Measurements from ENCODE around the gene FLT3LG.
"Not testable (repeated sequence)": the region's sequence is repeated elsewhere in the genome, so short reads cannot be mapped to it uniquely, and the experiment has no call there.

Gene FLT3LG

DNA sequence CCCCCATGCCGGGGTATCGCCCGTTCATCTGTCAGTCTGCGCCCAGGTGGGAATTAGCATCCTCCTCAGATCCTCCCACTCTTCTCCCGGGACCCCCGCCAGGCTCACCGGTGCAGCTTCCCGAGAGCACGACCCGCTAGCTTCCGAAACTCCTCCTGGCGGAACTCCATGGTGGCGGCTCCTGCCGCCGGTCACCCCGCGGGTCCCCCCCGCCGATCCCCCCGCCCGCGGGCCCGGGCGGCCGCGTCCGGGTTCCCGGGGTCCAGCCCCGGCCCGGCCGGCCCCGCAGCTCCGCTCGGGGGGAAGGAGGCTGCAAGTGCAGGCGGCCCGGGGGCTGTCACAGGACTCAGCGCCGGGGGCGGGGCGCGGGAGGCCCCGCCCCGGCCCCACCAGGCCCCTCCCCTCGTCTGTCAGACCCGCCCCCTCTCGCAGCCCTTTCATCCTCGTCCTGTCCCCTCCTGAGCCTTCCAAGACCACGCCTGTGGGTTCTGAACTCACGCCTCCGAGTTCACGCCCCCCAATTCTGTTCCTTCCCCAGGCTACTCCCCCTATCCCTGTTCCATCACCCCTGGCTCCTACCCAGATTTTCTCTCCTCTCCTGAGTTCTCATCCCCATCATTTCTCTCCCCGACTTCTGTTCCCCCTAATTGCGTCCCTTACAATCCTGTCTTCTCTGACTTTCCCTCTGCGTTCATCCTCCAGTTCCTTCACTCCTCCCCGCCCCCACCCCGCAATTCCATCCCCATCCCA, 32.6 kb upstream of the FLT3LG start, which contains the start of gene SLC17A7:
Gene SLC17A7, minus strand, starts transcription at position 318 of the 750 bp plus-strand sequence. Its CDS starts 148 bp downstream, at position 170.
- DNase-seq, result peak; percentile 42

DNA sequence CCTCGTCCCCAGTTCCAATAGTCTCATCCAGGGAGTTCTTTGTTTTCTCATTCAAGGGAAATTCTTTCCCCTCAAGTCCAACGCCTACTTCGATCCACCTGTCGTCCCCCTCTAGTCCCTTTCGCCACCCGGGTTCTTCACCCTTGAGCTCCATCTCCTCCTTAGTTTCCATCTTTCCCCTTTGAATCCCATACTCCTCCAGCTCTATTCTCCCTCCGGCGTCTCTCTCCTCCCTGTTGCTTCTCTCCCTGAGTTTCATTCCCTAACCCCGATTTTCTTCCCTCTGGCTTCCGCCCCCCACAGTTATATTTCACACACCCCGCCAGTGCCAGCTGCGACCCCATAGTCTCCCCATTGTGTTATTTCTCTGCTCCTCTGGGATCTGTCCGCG, 32.1 kb upstream of the FLT3LG start:
- DNase-seq, result no peak

DNA sequence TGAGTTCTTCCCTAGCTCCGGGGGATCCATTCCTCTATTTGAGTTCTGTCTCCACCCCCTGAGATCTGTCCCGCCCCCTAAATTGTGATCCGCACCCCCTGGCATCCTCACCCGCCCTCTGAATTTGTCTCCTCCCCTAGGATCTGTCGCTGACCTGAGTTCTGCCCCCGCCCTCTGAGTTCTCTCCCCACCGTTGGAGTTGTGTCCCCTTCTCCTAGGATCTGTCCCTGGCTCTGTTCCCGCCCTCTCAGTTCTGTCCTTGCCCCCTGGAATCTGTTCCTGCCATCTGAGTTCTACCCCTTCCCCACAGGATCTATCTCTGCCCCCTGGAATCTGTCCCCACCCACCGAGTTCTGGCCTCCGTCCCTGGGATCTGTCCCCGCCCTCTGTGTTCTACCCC, 31.7 kb upstream of the FLT3LG start:
- DNase-seq, result no peak

DNA sequence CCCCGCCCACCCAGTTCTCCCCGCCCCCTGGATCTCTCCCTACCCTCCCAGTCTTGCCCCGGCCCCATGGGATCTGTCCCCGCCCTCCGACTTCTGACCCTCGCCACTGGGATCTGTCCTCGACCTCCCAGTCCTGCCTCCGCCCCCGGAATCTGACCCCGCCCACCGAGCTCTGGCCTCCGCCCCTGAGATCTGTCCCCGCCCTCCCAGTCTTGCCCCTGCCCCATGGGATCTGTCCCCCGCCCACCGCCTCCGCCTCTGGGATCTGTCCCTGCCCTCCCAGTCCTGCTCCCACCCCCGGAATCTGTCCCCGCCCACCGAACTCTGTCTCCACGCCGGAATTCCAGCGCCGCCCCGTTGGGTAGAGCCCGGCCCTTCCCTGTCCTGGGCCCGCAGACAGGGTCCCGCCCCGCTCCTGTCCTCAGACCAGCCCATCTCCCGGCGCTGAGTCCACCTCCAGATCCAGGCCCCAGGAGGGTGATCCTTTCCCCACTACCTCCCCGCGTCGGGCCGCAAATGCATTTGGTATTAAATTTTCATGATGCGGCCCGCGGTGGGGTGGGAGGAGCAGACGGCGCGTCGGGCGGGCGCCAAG, 31.1 kb upstream of the FLT3LG start:
- peak; percentile 56 for DNase-seq

DNA sequence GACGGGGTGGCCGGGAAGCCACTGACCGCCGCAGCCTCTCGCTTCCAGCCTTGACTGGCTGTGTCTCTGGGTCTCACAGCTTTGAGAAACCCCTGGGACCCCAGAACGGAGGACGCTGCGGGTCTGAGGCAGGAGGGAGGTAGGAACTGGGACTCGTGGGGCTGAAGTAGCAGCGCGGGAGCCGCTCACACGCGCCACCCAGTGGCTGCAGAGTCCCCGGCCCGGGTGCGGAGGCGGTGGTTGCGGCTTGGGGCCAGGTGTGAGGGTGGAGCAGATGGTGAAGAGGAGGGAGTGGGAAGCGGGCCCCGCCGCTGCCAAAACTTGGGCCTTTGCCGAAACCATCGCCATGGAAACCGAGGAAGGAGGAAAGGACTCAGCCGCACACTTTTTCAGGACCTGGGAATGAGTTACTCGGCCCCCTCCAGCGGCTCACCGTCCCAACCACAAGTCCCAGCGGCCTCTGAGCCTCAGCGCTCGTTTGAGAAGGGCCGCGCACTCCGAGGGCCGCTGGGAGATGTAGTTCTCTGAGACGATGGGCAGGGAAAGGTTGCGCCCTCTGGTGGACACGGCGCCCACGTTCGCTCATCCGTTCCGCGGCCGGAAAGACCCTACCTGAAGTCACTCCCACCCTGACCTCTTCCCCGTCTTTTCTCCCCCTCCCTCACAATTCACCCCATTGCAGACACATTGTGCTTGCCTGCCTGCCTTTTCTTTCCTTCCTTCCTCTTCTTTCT, 30.5 kb upstream of the FLT3LG start:
- peak; percentile 93 for DNase-seq

DNA sequence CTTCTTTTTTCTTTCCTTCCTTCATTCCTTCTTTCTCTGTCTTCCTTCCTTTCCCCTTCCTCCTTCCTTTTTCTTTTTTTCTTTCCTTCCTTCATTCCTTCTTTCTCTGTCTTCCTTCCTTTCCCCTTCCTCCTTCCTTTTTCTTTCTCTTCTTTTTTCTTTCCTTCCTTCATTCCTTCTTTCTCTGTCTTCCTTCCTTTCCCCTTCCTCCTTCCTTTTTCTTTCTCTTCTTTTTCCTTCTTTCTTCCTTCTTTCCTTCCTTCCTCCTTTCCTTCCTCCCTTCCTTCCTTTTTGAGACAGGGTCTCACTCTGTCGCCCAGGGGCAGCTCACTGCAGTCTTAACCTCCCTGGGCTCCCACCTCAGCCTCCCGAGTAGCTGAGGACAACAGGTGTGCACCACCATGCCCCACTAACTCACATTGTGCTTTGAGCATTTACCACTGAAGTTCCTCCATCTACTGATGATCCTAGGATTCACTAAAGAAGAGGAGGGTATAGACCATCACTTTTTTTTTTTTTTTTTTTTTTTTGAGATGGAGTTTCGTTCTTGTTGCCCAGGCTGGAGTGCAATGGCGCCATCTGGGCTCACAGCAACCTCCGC, 29.8 kb upstream of the FLT3LG start:
- not testable (repeated sequence) for DNase-seq

DNA sequence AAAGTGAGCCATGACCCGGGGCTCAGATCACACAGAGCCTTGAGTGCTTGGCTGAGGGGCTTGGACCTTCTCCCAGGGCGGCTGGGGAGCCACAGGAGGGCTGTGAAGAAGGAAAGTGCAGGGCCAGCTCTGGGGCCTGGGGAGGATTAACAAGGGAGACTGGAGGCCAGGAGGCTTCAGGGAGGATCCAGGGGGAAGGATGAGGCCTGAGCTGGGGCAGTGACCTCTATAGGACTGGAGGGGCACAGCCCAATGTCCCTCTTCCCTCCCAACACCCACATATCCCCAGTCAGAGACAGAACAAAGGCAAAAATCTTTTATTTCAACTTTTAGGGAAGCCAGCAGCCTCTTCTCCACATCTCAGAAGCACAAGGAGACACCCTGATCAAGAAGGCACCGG, 28.0 kb upstream of the FLT3LG start:
- no peak for DNase-seq

DNA sequence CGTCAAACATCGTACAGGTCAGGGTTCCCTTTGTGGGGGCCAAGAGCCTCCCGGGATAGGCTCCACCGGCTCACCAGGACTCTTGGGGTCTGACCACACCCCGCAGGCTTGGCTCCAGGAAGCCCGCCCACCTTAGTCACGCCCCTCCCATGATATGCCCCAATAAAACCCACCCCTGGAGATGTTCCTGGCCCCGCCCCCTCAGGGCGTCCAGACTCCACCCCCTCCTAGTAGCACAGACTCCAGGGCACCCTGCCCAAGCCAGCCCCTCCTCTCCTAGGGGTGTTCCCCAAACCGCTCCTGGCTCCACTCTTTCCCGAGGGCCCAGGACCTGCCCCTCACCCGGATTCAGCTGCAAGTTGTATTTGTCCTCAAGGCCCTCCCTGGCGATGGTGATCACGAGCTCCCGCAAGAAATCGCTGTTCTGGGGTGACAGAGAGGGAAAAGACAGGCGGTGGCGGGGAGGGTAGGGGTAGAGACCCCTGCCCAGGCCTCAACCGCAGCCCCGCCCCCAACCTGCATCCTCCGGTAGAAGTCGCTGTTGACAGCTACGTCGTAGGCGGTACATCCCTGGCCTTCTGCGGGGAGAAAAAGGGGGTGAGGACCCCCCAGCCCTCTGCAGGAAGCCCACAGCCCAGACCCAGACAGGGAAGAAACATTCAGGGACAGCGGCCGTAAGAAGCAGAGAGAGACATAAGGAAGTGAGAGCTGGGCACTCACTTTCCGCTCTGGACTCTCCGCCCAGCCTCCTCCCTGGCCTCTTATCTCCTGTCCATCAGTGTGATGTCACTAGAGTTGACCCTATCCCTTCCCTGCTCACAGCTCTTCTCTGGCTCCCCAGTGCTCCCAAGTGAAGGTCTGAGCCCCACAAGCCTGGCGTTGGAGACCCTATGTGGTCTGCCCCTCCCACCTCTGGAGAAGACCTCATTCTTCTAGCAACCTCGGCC, 26.3 kb upstream of the FLT3LG start:
- no peak for DNase-seq

DNA sequence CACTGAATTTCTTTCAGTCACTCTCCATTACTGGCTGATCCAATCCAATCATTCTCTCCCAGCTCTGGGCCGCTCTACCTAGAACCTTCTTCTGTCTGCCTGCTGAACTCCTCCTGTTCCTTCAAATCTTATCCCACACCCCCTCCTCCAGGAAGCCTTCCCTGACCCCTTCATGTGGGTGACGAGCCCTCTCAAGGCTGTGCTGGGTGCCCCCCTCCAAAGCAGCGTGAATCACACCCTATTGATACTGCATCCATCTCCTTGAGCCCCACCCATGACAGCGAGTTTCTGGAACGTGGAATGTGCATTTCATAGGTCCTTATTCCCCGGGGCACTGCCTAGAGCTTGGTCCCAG, 25.6 kb upstream of the FLT3LG start:
- no peak for DNase-seq

DNA sequence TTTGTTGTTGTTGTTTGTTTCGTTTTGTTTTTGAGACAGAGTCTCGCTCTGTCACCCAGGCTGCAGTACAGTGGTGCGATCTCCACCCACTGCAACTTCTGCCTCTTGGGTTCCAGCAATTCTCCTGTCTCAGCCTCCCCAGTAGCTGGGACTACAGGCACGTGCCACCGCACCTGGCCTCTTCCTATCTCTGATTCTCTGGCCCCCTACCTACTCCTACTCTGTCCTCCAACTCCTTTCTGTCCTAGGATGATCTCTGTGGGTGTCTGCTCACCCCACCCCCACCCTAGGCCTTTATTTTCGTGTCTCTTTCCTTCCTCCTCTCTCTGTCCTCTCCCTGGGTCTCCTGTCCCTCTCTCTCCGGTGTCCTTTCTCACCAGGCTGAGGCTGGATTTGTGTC, 23.6 kb upstream of the FLT3LG start:
- no peak for DNase-seq

DNA sequence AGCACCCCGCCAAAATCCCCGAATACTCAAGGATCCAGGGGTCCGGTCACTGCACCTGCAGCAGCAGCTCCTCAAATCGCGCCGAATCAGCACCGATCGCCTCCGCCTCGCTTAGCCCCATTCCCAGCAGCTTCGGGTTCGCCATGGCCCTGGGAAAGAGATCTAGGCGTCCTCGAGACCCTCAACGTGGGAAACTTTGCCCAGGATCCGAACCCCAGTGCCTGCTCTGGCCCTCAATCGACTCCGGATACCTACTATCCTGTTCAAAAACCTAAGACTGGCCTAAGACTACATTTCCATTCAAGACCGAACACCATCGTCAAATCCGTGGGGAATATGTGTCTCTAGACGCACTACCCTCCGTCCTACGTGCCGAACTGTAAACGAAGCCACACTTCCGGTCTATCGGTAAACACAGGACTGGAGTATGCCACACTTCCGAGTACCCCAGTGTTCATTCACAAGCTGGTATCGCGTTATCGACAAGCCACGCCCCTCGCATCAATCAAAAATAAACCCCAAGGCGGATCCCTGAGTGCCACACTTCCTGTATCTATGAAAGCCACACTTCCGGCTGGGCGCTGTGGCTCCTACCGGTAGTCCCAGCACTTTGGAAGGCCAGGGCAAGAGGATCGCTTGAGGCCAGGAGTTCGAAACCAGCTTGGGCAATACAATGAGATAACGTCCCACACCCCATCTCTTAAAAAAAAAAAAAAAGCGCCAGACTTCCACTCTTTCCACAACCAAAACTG, 22.4 kb upstream of the FLT3LG start, which contains the start of gene PIH1D1:
Gene PIH1D1, minus strand, starts transcription at position 385 of the 752 bp plus-strand sequence. Its CDS starts 240 bp downstream, at position 145.
- DNase-seq, result peak; percentile 96

DNA sequence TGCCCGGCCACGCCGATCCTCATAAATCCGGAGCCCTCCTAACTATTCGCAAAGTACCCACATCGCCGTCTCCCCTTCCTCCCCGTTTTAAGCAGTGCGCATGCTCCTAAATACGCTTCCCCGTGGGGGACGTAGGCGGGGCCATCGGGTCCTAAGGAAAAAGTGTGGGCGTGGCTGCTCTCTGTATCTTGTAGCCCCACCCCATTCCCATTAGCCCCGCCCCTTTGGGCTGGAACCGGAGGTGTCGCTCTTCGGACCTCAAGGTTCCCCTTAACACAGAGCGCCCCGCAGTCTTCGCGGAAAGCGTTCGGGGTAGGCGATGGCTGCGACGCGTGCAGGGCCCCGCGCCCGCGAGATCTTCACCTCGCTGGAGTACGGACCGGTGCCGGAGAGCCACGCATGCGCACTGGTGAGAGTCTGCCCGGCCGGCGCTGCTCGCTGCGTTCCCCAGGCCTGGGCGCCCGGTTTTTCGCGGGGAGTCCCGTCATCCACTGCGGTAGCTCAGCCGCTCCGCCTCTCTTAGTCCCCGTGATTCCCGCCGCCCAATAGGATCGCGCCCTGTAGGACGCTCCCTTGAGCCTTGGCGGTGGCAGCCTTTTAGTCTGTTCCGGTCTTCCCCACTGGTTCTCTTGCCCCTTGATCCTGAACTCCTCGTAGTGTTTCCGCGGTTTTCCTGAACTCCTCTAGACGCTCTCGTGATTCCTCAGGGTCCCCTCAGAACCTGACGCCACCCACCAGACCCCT, 20.8 kb upstream of the FLT3LG start, which contains the start of gene ALDH16A1:
Gene ALDH16A1, plus strand, starts transcription at position 213 of the 744 bp plus-strand sequence. Its CDS starts 107 bp downstream, at position 320.
- peak; percentile 95 for DNase-seq

DNA sequence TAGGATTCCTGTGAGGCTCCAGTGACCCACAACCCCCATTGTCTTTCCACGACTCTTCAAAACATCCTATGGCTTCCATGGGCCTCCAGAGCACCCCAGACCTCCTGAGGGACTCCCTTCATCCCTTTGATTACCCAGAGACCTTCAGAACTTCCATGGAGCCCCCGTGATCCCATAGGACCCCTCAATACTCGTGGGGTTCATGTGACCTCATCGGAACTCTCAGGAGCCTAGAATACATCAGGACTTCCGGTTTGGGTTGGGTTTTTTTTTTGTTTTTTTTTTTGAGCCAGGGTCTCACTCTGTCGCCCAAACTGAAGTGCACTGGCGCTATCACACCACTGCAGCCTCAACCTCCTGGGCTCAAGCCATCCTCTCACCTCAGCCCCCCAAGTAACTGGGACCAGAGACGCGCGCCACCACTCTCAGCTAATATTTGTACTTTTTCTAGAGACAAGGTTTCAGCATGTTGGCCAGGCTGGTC, 20.2 kb upstream of the FLT3LG start:
- DNase-seq, result no peak

DNA sequence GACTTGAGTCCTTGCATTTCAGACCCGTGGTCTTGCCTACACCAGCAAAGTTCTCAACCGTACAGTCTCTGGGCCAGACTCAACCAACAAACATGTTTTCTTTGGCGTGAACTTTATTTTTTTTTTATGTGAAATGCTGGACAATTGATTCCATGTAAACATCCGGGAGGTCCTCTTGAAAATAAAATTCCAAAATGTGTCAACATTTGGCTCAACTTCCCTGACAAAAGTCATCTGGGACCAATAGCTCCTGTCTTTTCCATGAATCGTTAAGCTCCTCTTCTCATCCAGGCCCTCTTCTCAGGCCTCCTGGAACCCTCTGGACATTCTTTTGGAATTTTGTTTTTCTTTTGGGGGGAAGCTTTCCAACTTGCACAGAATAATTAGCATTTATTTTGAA, 18.2 kb upstream of the FLT3LG start:
- DNase-seq, result no peak

DNA sequence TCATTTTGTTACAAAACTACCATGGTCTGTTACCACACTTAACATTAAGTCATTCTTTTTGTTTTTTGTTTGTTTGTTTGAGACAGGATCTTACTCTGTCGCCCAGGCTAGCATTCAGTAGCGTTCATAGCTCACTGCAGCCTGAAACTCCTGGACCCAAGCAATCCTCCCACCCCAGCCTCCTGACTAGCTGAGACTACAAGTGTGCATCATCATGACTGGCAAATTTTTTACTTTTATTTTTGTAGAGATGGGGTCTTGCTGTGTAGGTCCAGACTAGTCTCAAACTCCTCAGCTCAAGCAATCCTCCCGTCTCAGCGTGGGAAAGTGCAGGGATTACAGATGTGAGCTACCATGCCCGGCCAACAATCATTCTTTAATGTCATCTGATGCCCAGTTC, 17.7 kb upstream of the FLT3LG start:
- no peak for DNase-seq

DNA sequence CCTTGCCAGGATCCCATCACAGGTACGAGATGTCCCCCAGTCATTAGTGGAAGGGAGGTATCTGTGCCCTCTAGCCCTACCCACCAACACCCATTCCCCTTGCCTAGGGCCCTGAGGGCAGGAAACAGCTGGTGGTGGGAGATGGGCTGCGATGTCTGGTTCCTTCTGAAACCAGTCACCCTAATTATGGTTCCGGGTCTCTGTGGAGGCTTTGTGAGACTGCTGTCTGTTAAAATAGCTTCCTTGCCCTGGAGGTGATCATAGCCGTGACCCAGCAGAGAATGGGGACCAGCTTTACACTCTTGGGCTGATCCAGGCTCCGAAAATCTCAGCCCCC, 15.5 kb upstream of the FLT3LG start:
- peak; percentile 71 for DNase-seq

DNA sequence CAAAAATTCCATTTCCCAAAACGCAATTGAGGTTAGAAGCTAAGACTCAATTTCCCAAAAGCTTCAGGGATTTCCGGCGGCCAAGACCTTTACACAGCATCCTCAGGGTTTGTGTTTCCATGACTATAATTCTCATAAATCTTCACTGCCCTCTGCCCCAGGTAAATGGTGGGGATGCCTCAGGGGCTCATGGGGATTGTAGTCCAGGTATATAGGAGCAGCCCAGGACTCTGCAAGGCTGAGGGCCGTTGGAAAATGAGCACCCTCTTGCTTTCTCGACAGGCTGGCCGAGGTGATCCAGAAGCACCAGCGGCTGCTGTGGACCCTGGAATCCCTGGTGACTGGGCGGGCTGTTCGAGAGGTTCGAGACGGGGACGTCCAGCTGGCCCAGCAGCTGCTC, 14.6 kb upstream of the FLT3LG start:
- DNase-seq, result no peak

DNA sequence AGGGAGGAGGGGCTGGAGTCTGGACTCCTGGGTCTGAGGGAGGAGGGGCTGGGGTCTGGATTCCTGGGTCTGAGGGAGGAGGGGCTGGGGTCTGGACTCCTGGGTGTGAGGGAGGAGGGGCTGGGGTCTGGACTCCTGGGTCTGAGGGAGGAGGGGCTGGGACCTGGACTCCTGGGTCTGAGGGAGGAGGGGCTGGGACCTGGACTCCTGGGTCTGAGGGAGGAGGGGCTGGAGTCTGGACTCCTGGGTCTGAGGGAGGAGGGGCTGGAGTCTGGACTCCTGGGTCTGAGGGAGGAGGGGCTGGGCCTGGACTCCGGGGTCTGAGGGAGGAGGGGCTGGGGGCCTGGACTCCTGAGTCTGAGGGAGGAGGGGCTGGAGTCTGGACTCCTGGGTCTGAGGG, 12.9 kb upstream of the FLT3LG start:
- DNase-seq, result not testable (repeated sequence)

DNA sequence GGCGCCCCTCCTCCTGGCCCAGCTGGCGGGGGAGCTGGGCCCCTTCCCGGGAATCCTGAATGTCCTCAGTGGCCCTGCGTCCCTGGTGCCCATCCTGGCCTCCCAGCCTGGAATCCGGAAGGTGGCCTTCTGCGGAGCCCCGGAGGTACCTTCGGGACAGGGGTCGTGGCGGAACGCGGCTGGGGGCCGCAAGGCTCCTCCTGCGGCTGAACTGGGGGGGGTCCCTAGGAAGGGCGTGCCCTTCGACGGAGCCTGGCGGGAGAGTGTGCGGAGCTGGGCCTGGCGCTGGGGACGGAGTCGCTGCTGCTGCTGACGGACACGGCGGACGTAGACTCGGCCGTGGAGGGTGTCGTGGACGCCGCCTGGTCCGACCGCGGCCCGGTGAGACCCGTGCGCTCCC, 12.4 kb upstream of the FLT3LG start:
- DNase-seq, result no peak

DNA sequence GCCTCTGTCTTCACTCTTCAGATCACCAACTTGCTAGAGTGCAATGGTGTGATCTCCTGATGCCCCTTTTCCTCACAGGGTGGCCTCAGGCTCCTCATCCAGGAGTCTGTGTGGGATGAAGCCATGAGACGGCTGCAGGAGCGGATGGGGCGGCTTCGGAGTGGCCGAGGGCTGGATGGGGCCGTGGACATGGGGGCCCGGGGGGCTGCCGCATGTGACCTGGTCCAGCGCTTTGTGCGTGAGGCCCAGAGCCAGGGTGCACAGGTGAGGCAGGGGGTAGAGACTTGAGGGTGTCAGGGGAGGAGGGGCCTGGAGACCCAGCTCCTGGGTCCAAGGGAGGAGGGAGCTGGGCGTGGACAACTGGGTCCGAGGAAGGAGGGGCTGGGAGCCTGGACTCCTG, 11.5 kb upstream of the FLT3LG start:
- DNase-seq, result no peak

Data from RPMI8226 (cell line).